ENCODE results near the gene MAPRE2.

GRCh38 chr18:35136885-35137284 is 95.7 kb downstream of the MAPRE2 start:
- no peak for TF ChIP-seq CTCF (IDR thresholded peaks at IDR 0.05)
- TF ChIP-seq POLR2A (IDR thresholded peaks at IDR 0.05): no peak
